ENCODE measurements around the gene KLHL11. TPM values are rescaled to one million over a fixed set of nuclear protein-coding genes. Genes with fewer than 3 reads are reported as not detected.

Gene KLHL11
- total and polyA plus RNA-seq, 2 of the 8 experiments (the other 6 are each of a cell fraction or from before 2014, with no cell fraction given), result 4.2 to 13.7 TPM

DNA sequence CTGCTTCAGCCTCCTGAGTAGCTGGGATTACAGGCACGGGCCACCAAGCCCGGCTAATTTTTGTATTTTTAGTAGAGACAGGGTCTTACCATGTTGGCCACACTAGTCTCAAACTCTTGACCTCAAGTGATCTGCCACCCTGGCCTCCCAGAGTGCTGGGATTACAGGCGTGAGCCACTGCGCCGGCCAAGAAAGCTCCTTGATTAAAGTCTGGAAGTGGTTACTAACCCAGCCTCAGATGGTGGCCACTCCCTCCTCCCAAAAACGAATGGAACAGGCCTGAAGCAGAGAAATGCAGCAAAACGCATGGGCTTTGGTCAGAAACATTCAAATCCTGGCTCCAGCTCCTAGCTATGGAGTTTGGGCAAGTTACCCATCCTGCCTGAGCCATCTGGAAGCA lies 41.1 kb downstream of the KLHL11 start:
- WGBS, 2 experiments (ENCODE audit: extremely low coverage in 1 of 2, insufficient coverage in 1 of 2, insufficient read length in 1 of 2, insufficient replicate concordance in 2 of 2, low coverage in 1 of 2, low lambda C conversion rate in 2 of 2, missing lambda C conversion rate in 1 of 2), result 80% methylated on average over 7 of the region's 7 CpGs; no CpG with 5 or more reads in 1 of the 2 experiments
- no peak for TF ChIP-seq HDAC6 (IDR thresholded peaks at IDR 0.05; ENCODE audit: low read depth, low read length)
- TF ChIP-seq, protein P1, sequence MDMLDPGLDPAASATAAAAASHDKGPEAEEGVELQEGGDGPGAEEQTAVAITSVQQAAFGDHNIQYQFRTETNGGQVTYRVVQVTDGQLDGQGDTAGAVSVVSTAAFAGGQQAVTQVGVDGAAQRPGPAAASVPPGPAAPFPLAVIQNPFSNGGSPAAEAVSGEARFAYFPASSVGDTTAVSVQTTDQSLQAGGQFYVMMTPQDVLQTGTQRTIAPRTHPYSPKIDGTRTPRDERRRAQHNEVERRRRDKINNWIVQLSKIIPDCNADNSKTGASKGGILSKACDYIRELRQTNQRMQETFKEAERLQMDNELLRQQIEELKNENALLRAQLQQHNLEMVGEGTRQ (IDR thresholded peaks at IDR 0.05; ENCODE audit: low read length), result no peak
- TF ChIP-seq, protein P2, sequence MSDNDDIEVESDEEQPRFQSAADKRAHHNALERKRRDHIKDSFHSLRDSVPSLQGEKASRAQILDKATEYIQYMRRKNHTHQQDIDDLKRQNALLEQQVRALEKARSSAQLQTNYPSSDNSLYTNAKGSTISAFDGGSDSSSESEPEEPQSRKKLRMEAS (IDR thresholded peaks at IDR 0.05), result no peak
- TF ChIP-seq BCL11A (IDR thresholded peaks at IDR 0.05; ENCODE audit: low read depth in 2 of 2, low read length in 2 of 2), result no peak
- no peak for TF ChIP-seq EP300 (IDR thresholded peaks at IDR 0.05; ENCODE audit: borderline replicate concordance in 1 of 2, low read depth in 2 of 2, low read length in 2 of 2)
- TF ChIP-seq RFX5 (IDR thresholded peaks at IDR 0.05; ENCODE audit: borderline replicate concordance, low read depth, low read length), result no peak
- TF ChIP-seq GTF2F1 (IDR thresholded peaks at IDR 0.05; ENCODE audit: borderline replicate concordance, low read depth, low read length), result no peak
- TF ChIP-seq CBX8 (IDR thresholded peaks at IDR 0.05; ENCODE audit: borderline replicate concordance, low read depth, low read length), result no peak
- TF ChIP-seq TEAD4 (IDR thresholded peaks at IDR 0.05; ENCODE audit: low read depth, low read length), result no peak
- TF ChIP-seq, protein P3, sequence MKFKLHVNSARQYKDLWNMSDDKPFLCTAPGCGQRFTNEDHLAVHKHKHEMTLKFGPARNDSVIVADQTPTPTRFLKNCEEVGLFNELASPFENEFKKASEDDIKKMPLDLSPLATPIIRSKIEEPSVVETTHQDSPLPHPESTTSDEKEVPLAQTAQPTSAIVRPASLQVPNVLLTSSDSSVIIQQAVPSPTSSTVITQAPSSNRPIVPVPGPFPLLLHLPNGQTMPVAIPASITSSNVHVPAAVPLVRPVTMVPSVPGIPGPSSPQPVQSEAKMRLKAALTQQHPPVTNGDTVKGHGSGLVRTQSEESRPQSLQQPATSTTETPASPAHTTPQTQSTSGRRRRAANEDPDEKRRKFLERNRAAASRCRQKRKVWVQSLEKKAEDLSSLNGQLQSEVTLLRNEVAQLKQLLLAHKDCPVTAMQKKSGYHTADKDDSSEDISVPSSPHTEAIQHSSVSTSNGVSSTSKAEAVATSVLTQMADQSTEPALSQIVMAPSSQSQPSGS (IDR thresholded peaks at IDR 0.05; ENCODE audit: low read length), result no peak

More for the DNA sequence above, 41.1 kb downstream of the KLHL11 start:
- no peak overlapping the region for H3K56ac ChIP-seq (replicated peaks; ENCODE audit: insufficient read length, low read depth, low read length)
- H3K23ac ChIP-seq (ENCODE audit: insufficient read length), result no peak overlapping the region
- no peak overlapping the region for H4K5ac ChIP-seq (ENCODE audit: insufficient read length, low read depth, low read length)
- no peak overlapping the region for H2BK12ac ChIP-seq (ENCODE audit: low read depth, low read length)
- peaks cover 1 to 4% of the 10 kb centered on the region in 2 experiments for H4K20me1 ChIP-seq (replicated peaks in 1 of 2; ENCODE audit: control insufficient read depth in 1 of 2, insufficient read depth in 2 of 2, low read length in 2 of 2)
- no peak overlapping the region for H3K4ac ChIP-seq (replicated peaks; ENCODE audit: insufficient read length, low read depth, low read length)
- no peak overlapping the region for H3K4me2 ChIP-seq (ENCODE audit: insufficient read depth in 1 of 2, low read depth in 2 of 2, low read length in 2 of 2)
- FAIRE-seq (no peak), DNase-seq (ENCODE audit: low read depth in 1 of 2, low spot score in 2 of 2) (no peak)
- no peaks in the 10 kb centered on the region; the same call in 1 of the 2 replicates for H3K23me2 ChIP-seq (ENCODE audit: low read depth, low read length)
- no peak overlapping the region for H4K91ac ChIP-seq (replicated peaks; ENCODE audit: insufficient read length, low read length)
- no peak overlapping the region for H2BK120ac ChIP-seq (replicated peaks; ENCODE audit: low read depth, low read length)
- no peak overlapping the region for H3K9ac ChIP-seq (replicated peaks in 1 of 4; ENCODE audit: extremely low read depth in 1 of 4, low read depth in 3 of 4, low read length in 3 of 4)
- H3K79me2 ChIP-seq (ENCODE audit: control insufficient read depth in 1 of 2, insufficient read depth in 2 of 2, low read length in 2 of 2), result no peaks in the 10 kb centered on the region
- no peak overlapping the region for H2BK15ac ChIP-seq (ENCODE audit: low read length)
- H3K27me3 ChIP-seq (replicated peaks in 1 of 4; ENCODE audit: control insufficient read depth in 3 of 4, extremely low read depth in 1 of 4, insufficient read depth in 3 of 4, low read length in 3 of 4), result no peaks in the 10 kb centered on the region
- H3K79me1 ChIP-seq (ENCODE audit: low read depth, low read length), result 0 out of 2 replicates have a peak, but pooled peaks cover under 1% of the 10 kb centered on the region
- no peak overlapping the region for H4K8ac ChIP-seq (ENCODE audit: extremely low read depth, insufficient read depth, low read length)
- H2AK5ac ChIP-seq (ENCODE audit: low read depth, low read length), result no peak overlapping the region
- POLR2A ChIA-PET (ENCODE audit: partially characterized antibody), result interaction anchor here (0.6 to 5.6 kb wide), 9 partner anchors 8 to 93 kb away, joined by 3 to 40 read pairs (median 4); partner anchors contain the start of genes FKBP10, KLHL10, KLHL11 and NT5C3B
- H2BK5ac ChIP-seq (ENCODE audit: low read depth, low read length), result no peak overlapping the region
- H3K4me3 ChIP-seq (ENCODE audit: extremely low read depth in 1 of 4, insufficient read depth in 2 of 4, low read depth in 3 of 4, low read length in 4 of 4), result no peak overlapping the region
- peaks cover 7 to 56% (median 14%) of the 10 kb centered on the region in 4 experiments; a peak in 7 of 8 replicates for H3K36me3 ChIP-seq (ENCODE audit: control insufficient read depth in 2 of 4, insufficient read depth in 4 of 4, low read length in 3 of 4)
- CTCF ChIA-PET (ENCODE audit: partially characterized antibody), result interaction anchor here (1.1 to 1.2 kb wide), 2 partner anchors 9 to 28 kb away, joined by 3 to 6 read pairs; no protein-coding TSS in a partner anchor
- H3K14ac ChIP-seq (ENCODE audit: insufficient read length), result no peak overlapping the region
- H3K18ac ChIP-seq (ENCODE audit: extremely low read depth, low read length), result no peak overlapping the region
- H2BK20ac ChIP-seq (ENCODE audit: low read length), result no peak overlapping the region
- peaks cover 0 to 13% (median 9%) of the 10 kb centered on the region in 4 experiments; a peak in 6 of 7 replicates for H3K4me1 ChIP-seq (replicated peaks in 1 of 4; ENCODE audit: control insufficient read depth in 3 of 4, insufficient read depth in 4 of 4, low read length in 3 of 4)
- H3K27ac ChIP-seq (ENCODE audit: low read depth, low read length), result no peak overlapping the region
- H2AFZ ChIP-seq (ENCODE audit: low read length), result no peak overlapping the region
- H3K9me3 ChIP-seq (ENCODE audit: insufficient read depth in 2 of 2, low read depth in 1 of 2, low read length in 1 of 2), result no peaks in the 10 kb centered on the region

Measured in H1 (cell line).